ENCODE results near the gene PROSER2. TPM values are rescaled to one million over a fixed set of nuclear protein-coding genes. Genes with fewer than 3 reads are reported as not detected.

The PROSER2 gene
- total and polyA plus RNA-seq, 2 donors (not counting 1 experiment from before 2014, with no cell fraction given) = 0.07 TPM; not detected in 1

DNA sequence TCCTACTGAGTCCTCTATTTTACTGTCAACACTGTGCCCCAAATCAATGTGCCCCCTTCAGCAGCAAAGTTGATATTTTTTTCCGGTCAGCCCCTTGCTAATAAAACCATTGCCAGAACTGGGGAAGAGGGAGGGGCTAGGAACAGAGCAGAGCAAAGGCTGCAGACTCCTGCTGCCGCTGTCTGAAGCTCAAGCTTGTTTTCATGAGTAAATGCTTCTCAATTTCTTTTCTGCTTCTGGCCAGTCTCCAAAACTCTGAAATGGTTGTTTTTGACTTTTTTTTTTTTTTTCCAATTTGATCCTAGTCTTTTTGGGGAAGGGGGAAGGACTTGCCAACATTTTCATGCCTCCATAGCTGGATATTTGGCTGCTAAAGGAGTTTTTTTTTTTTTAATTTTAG lies 26.7 kb upstream of the PROSER2 start:
- no peaks in the 10 kb centered on the region for H4K20me1 ChIP-seq (ENCODE audit: control insufficient read depth, insufficient read depth, low read length, poor library complexity, severe bottlenecking)
- H3K27ac Mint-ChIP-seq = no peak overlapping the region
- no peak overlapping the region for H2AFZ ChIP-seq (ENCODE audit: insufficient read depth, low read depth, low read length, poor library complexity, severe bottlenecking)
- no peaks in the 10 kb centered on the region for H3K27me3 Mint-ChIP-seq
- H3K27ac ChIP-seq (ENCODE audit: low read length in 2 of 2) = no peak overlapping the region
- peaks cover 0 to 3% (median 0%) of the 10 kb centered on the region in 4 experiments for H3K27me3 ChIP-seq (replicated peaks in 1 of 4; ENCODE audit: control extremely low read depth in 1 of 4, control insufficient read depth in 3 of 4, insufficient read depth in 4 of 4, low read length in 3 of 4)
- H3K4me1 ChIP-seq (ENCODE audit: control insufficient read depth in 2 of 2, insufficient read depth in 2 of 2, low read length in 2 of 2) = peaks cover 0 to 4% of the 10 kb centered on the region in 2 donors
- H3K4me3 Mint-ChIP-seq = no peak overlapping the region
- peaks cover 3% of the 10 kb centered on the region for H3K4me1 Mint-ChIP-seq
- no peaks in the 10 kb centered on the region for H3K9me3 ChIP-seq (ENCODE audit: control extremely low read depth in 1 of 3, control insufficient read depth in 2 of 3, insufficient read depth in 1 of 3, low read length in 2 of 3)
- ATAC-seq (ENCODE audit: low read depth) (no peak), DNase-seq (no peak)
- intact Hi-C loops (cut with micrococcal nuclease) = no loop called here
- no peak overlapping the region for H3K4me2 ChIP-seq (replicated peaks; ENCODE audit: low read depth, low read length, poor library complexity, severe bottlenecking)
- H3K36me3 ChIP-seq (replicated peaks in 1 of 2; ENCODE audit: control extremely low read depth in 1 of 2, control insufficient read depth in 1 of 2, extremely low read depth in 1 of 2, insufficient read depth in 2 of 2, low read length in 1 of 2) = no peaks in the 10 kb centered on the region
- H3K4me3 ChIP-seq (ENCODE audit: control extremely low read depth in 1 of 5, extremely low read depth in 1 of 5, insufficient read depth in 1 of 5, low read depth in 2 of 5, low read length in 4 of 5) = no peak overlapping the region
- H3K79me2 ChIP-seq (ENCODE audit: control insufficient read depth, insufficient read depth, low read length) = no peaks in the 10 kb centered on the region
- H3K9ac ChIP-seq (ENCODE audit: low read length) = no peak overlapping the region
- TF ChIP-seq, protein P1, sequence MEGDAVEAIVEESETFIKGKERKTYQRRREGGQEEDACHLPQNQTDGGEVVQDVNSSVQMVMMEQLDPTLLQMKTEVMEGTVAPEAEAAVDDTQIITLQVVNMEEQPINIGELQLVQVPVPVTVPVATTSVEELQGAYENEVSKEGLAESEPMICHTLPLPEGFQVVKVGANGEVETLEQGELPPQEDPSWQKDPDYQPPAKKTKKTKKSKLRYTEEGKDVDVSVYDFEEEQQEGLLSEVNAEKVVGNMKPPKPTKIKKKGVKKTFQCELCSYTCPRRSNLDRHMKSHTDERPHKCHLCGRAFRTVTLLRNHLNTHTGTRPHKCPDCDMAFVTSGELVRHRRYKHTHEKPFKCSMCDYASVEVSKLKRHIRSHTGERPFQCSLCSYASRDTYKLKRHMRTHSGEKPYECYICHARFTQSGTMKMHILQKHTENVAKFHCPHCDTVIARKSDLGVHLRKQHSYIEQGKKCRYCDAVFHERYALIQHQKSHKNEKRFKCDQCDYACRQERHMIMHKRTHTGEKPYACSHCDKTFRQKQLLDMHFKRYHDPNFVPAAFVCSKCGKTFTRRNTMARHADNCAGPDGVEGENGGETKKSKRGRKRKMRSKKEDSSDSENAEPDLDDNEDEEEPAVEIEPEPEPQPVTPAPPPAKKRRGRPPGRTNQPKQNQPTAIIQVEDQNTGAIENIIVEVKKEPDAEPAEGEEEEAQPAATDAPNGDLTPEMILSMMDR (IDR thresholded peaks at IDR 0.05) = no peak
- TF ChIP-seq EZH2 (IDR thresholded peaks at IDR 0.05; ENCODE audit: borderline replicate concordance, insufficient read depth, low read depth, low read length, poor library complexity, severe bottlenecking) = no peak
- POLR2A ChIA-PET = no interaction called here
- CTCF ChIA-PET = no interaction called here
- WGBS (ENCODE audit: insufficient coverage) = 80% methylated on average over 1 of the region's 2 CpGs
- H3K9me3 Mint-ChIP-seq (ENCODE audit: insufficient read depth) = no peaks in the 10 kb centered on the region

DNA sequence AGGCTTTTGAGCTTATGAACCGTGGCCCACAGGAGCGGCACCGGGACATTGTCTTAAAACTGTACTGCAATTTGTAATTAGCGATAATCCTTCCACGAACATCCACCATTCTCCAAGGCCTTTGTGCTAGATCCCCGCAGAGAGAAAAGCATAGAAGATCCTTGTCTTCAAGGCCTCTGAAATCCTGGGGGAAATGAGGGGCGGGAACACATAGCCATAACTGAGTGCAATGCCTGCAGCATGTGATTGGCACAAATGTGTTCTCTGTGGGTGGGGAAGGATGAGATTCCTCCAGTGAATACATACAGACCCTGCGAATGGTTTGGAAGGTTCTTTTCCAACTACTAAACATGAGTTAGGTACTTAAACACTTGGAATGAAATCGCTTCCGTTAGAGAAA lies 25.9 kb upstream of the PROSER2 start:
- H3K27ac Mint-ChIP-seq = no peak overlapping the region
- ATAC-seq (ENCODE audit: low read depth) = no peak

More for the DNA sequence above, 25.9 kb upstream of the PROSER2 start:
- no peak for DNase-seq
- H3K27ac ChIP-seq (ENCODE audit: low read length in 2 of 2) = no peak overlapping the region
- no peaks in the 10 kb centered on the region for H3K27me3 Mint-ChIP-seq
- peaks cover 0 to 4% of the 10 kb centered on the region in 2 donors for H3K4me1 ChIP-seq (ENCODE audit: control insufficient read depth in 2 of 2, insufficient read depth in 2 of 2, low read length in 2 of 2)
- H3K4me3 ChIP-seq (ENCODE audit: control extremely low read depth in 1 of 5, extremely low read depth in 1 of 5, insufficient read depth in 1 of 5, low read depth in 2 of 5, low read length in 4 of 5) = no peak overlapping the region
- H3K27me3 ChIP-seq (replicated peaks in 1 of 4; ENCODE audit: control extremely low read depth in 1 of 4, control insufficient read depth in 3 of 4, insufficient read depth in 4 of 4, low read length in 3 of 4) = no peaks in the 10 kb centered on the region
- H3K79me2 ChIP-seq (ENCODE audit: control insufficient read depth, insufficient read depth, low read length) = no peaks in the 10 kb centered on the region
- H3K9me3 Mint-ChIP-seq (ENCODE audit: insufficient read depth) = no peaks in the 10 kb centered on the region
- 100% methylated on average over 3 of the region's 10 CpGs for WGBS (ENCODE audit: insufficient coverage)
- POLR2A ChIA-PET = no interaction called here
- TF ChIP-seq, protein P1 (IDR thresholded peaks at IDR 0.05) = no peak
- TF ChIP-seq EZH2 (IDR thresholded peaks at IDR 0.05; ENCODE audit: borderline replicate concordance, insufficient read depth, low read depth, low read length, poor library complexity, severe bottlenecking) = no peak
- H3K36me3 ChIP-seq (replicated peaks in 1 of 2; ENCODE audit: control extremely low read depth in 1 of 2, control insufficient read depth in 1 of 2, extremely low read depth in 1 of 2, insufficient read depth in 2 of 2, low read length in 1 of 2) = no peaks in the 10 kb centered on the region
- H3K4me2 ChIP-seq (replicated peaks; ENCODE audit: low read depth, low read length, poor library complexity, severe bottlenecking) = no peak overlapping the region
- H3K9ac ChIP-seq (ENCODE audit: low read length) = no peak overlapping the region
- intact Hi-C loops (cut with micrococcal nuclease) = no loop called here
- H3K9me3 ChIP-seq (ENCODE audit: control extremely low read depth in 1 of 3, control insufficient read depth in 2 of 3, insufficient read depth in 1 of 3, low read length in 2 of 3) = no peaks in the 10 kb centered on the region
- H2AFZ ChIP-seq (ENCODE audit: insufficient read depth, low read depth, low read length, poor library complexity, severe bottlenecking) = no peak overlapping the region
- CTCF ChIA-PET = no interaction called here
- no peak overlapping the region for H3K4me3 Mint-ChIP-seq
- peaks cover 3% of the 10 kb centered on the region for H3K4me1 Mint-ChIP-seq
- H4K20me1 ChIP-seq (ENCODE audit: control insufficient read depth, insufficient read depth, low read length, poor library complexity, severe bottlenecking) = no peaks in the 10 kb centered on the region
